A673 (cell line): Measurements from ENCODE around the gene ACAD11. TPM values are rescaled to one million over a fixed set of nuclear protein-coding genes. Genes with fewer than 3 reads are reported as not detected.

Experiments used
- BruUV-seq: library from RNA; stranded (reverse); fragments of 400-500 nt; replicated peaks from 2 replicates; lab custom pipeline; 2021; lab: Mats Ljungman, UMichigan
- CTCF ChIA-PET: fragments of 300-600 bp; sonication (Branson Sonifier 250); formaldehyde crosslinking; loops from one replicate; lab custom pipeline; 2022; ENCODE audit warnings: antibody characterized with exemption; lab: Charles Lee
- POLR2A ChIA-PET: fragments of 300-600 bp; sonication (Branson Sonifier 250); formaldehyde crosslinking; loops from one replicate; lab custom pipeline; 2022; ENCODE audit warnings: antibody characterized with exemption; ENCODE audit not compliant: low non-redundant PET; lab: Charles Lee
- DNase-seq: peaks from one replicate; pipeline ENCODE4 v3.0.0-alpha.2; 2015; ENCODE audit warnings: low spot score
- H3K27ac ChIP-seq: fragments of 200-600 bp; sonication (generic); 2 replicates; pipeline ENCODE4 v1.5.1; 2016; ENCODE audit warnings: mixed run types, low read depth, mild to moderate bottlenecking, mixed read lengths, antibody characterized with exemption, low read length; ENCODE audit not compliant: poor library complexity, severe bottlenecking
- H3K27me3 ChIP-seq: fragments of 200-600 bp; sonication (generic); replicated peaks from 2 replicates; pipeline ENCODE4 v1.6.1; 2017; ENCODE audit warnings: mixed run types, low read depth, mild to moderate bottlenecking, mixed read lengths, antibody characterized with exemption, low read length; ENCODE audit not compliant: insufficient read depth, poor library complexity
- H3K36me3 ChIP-seq: fragments of 200-600 bp; sonication (generic); 2 replicates; pipeline ENCODE4 v1.6.1; 2016; ENCODE audit warnings: mixed run types, mild to moderate bottlenecking, mixed read lengths, antibody characterized with exemption, low read length; ENCODE audit not compliant: insufficient read depth, poor library complexity, severe bottlenecking
- H3K4me1 ChIP-seq: fragments of 200-600 bp; sonication (generic); 2 replicates; pipeline ENCODE4 v1.6.1; 2017; ENCODE audit warnings: mixed run types, mild to moderate bottlenecking, mixed read lengths, antibody characterized with exemption, low read length; ENCODE audit not compliant: insufficient read depth, poor library complexity, severe bottlenecking
- H3K4me3 ChIP-seq: fragments of 200-600 bp; sonication (generic); 2 replicates; pipeline ENCODE4 v1.5.1; 2016; ENCODE audit warnings: low read depth, mixed run types, mild to moderate bottlenecking, mixed read lengths, low read length; ENCODE audit not compliant: poor library complexity, severe bottlenecking
- H3K9me3 ChIP-seq: fragments of 200-600 bp; sonication (generic); 2 replicates; pipeline ENCODE4 v1.6.1; 2016; ENCODE audit warnings: mixed run types, low read depth, mild to moderate bottlenecking, mixed read lengths, antibody characterized with exemption, low read length; ENCODE audit not compliant: poor library complexity, severe bottlenecking
- CTCF ChIP-seq: fragments of 300-800, 200-600 bp; sonication (generic); conservative IDR thresholded peaks from 2 replicates; pipeline ENCODE4 v1.5.1; 2017; ENCODE audit warnings: low read depth, mild to moderate bottlenecking, antibody characterized with exemption, low read length, moderate library complexity, mixed read lengths
- EZH2 ChIP-seq: fragments of 200-600 bp; sonication (generic); IDR thresholded peaks from 2 replicates; pipeline ENCODE4 v1.6.1; 2017; ENCODE audit warnings: borderline replicate concordance, low read depth, mild to moderate bottlenecking, mixed read lengths, antibody characterized with exemption, low read length; ENCODE audit not compliant: poor library complexity, severe bottlenecking
- intact Hi-C: fragments of 100-400 bp; cut with micrococcal nuclease; formaldehyde crosslinking; loops from one replicate; pipeline ENCODE4 v1.10.0; 2022; ENCODE audit not compliant: unreplicated experiment
- total RNA-seq: library from RNA; stranded (reverse); gene quantifications from 2 replicates; pipeline ENCODE4 v1.2.3, GENCODE V29; 2021

The ACAD11 gene
- total RNA-seq, 1 experiment from 2014 or later = 10.4 TPM

- Histone ChIP-seq H3K36me3 (no peaks in the 10 kb centered on the region), H3K27me3 (no peaks in the 10 kb centered on the region), H3K27ac (no peak overlapping the region), H3K4me1 (peaks cover 18% of the 10 kb centered on the region), H3K9me3 (no peaks in the 10 kb centered on the region), H3K4me3 (no peak overlapping the region)
- TF ChIP-seq CTCF (no peak), EZH2 (no peak)
- ChIA-PET POLR2A (interaction anchor here (0.6 kb wide), 1 partner anchor 37 kb away, joined by 4 read pairs; no protein-coding TSS in a partner anchor), CTCF (no interaction called here)
- no TSS peak for BruUV-seq
- no peak for DNase-seq
- intact Hi-C loops = no loop called here
Observed at GRCh38 chr3:132593241-132593946, 66.2 kb downstream of the ACAD11 start.

- POLR2A ChIA-PET = interaction anchor here (0.6 kb wide), 1 partner anchor 39 kb away, joined by 4 read pairs; no protein-coding TSS in a partner anchor
- intact Hi-C loops = no loop called here
- Histone ChIP-seq H3K4me1 (peaks cover 18% of the 10 kb centered on the region), H3K27me3 (no peaks in the 10 kb centered on the region), H3K4me3 (no peak overlapping the region), H3K9me3 (no peaks in the 10 kb centered on the region), H3K27ac (no peak overlapping the region), H3K36me3 (no peaks in the 10 kb centered on the region)
- no TSS peak for BruUV-seq
- CTCF ChIA-PET = no interaction called here
- no peak for TF ChIP-seq CTCF
- TF ChIP-seq EZH2 = no peak
- no peak for DNase-seq
Observed at GRCh38 chr3:132592216-132592615, 67.4 kb downstream of the ACAD11 start.

- ChIA-PET CTCF (no interaction called here), POLR2A (no interaction called here)
- no TSS peak for BruUV-seq
Observed at GRCh38 chr3:132587401-132587800, 72.2 kb downstream of the ACAD11 start.

More at GRCh38 chr3:132587401-132587800, 72.2 kb downstream of the ACAD11 start:
- Histone ChIP-seq H3K27me3 (no peaks in the 10 kb centered on the region), H3K4me1 (peaks cover 1% of the 10 kb centered on the region), H3K4me3 (no peak overlapping the region), H3K9me3 (no peaks in the 10 kb centered on the region), H3K36me3 (no peaks in the 10 kb centered on the region), H3K27ac (no peak overlapping the region)
- TF ChIP-seq CTCF (no peak), EZH2 (no peak)
- intact Hi-C loops = no loop called here
- no peak for DNase-seq
